Superior temporal gyrus (tissue), 1 donor: ENCODE results near the gene COL8A2.

Experiments
- DNase-seq: peaks from one replicate; pipeline ENCODE4 v3.0.0-alpha.2; 2016; ENCODE audit errors: extremely low spot score

Gene COL8A2

DNA sequence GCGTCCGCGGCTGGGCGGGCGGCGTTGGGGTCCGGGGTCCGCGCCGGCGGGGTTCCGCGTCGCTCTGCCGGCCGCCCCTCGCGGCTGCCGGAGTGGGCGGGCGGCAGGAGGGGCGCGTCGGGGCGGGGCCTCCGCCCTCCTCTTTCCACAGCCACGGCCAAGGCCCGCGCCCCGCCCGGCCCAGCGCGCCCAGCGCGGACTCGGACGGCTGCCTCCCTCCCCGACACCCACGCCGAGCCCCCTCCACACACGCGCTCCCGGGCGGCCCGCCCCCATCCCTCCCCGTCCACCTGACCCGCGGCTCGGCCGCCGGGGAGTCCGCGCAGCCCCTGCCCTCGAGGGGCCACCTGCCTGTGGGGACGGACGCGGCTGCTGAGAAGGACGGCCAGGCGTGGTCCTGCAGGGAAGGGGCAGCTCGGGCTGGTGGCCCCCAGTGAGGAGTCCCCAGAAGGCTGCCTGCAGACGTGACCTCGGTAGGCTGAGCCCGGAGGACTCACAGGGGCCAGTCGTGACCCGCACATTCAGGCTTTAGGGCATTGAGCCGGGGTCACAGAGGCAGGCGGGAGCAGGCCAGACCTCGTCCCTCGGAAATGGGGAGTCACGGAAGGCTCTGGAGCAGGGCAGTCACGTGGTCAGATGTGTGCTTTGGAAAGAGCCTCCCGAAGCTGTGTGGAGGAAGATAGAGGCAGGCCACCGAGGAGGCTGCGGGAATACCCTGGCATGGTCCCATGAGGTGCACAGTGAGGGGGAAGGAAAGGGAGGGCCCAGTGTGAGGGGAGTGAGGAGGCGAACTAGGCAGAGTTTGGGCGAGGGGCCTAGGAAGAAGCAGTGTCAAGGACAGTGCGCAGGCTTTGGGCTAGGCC lies at the start of gene COL8A2:
Gene COL8A2, minus strand, starts transcription at position 94 of the 863 bp plus-strand sequence. CDS start 24,980 bp downstream, outside the sequence.
- DNase-seq: no peak

DNA sequence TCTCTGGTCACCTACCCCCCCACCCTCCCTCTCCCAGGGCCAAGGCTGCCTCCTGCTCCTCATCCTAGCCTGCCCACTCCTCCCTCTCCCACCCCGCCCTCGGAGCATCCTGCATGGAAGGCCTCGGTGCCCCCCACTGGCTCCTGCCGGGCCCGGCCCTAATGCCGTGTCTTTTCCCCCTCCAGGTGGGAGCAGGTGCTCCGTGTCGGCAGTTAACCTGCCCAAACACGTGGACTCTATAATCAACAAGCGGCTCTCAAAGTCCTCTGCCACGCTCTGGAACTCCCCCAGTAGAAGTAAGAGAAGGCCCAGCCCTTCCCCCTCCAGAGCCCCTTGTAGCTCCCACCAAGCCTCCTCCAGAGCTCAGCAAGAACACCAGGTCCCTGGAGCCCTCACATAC lies 49.7 kb upstream of the COL8A2 start:
- no peak for DNase-seq

DNA sequence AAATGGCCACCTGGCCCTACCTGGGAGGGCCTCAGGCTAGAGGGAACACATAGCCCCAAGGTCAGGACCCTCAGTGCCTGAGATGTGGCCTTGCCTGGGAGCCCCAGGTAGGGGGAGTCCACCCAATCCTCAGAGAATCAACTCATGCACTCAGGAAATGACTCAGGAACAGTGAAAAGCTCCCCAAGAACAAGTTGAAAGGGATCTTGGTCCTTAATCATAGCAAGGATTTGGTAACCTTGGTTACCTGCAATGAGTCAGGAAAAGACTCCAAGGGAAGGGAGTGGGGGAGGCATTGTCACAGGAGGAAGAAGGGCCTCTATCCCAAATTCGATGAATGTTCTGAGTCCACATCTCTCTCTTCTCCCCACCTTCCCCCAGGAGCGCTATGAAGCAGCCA lies 48.0 kb upstream of the COL8A2 start:
- DNase-seq: peak; percentile 33

DNA sequence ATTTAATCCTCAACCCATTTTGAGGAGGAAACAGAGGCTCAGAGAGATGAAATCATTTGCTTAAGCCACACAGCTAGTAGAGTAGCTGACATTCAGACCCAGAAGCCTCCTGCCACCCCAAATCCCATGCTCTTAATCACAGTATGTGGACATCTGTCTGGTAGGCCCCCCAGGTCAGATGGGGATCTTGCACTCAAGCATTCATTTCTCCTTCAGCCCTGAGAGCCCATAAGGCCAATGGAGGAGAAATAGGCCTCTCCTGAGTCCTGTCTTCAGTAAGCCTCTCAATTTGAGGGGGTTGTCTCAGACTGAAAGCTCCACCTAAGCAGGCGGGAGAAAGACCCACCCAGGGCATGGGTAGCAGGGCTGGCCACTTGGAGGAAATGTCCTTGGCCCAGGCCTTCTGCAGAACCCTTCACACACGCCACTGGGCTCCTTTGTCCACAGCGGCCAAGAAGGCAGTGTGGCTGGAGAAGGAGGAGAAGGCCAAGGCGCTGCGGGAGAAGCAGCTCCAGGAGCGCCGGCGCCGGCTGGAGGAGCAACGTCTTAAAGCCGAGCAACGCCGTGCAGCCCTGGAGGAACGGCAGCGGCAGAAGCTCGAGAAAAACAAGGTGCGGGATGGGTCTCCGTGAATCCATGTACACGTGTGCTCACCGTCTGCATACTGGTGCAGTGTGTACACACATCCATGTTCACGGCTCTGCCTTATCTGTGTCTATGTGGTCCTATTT lies 47.2 kb upstream of the COL8A2 start:
- DNase-seq: no peak

DNA sequence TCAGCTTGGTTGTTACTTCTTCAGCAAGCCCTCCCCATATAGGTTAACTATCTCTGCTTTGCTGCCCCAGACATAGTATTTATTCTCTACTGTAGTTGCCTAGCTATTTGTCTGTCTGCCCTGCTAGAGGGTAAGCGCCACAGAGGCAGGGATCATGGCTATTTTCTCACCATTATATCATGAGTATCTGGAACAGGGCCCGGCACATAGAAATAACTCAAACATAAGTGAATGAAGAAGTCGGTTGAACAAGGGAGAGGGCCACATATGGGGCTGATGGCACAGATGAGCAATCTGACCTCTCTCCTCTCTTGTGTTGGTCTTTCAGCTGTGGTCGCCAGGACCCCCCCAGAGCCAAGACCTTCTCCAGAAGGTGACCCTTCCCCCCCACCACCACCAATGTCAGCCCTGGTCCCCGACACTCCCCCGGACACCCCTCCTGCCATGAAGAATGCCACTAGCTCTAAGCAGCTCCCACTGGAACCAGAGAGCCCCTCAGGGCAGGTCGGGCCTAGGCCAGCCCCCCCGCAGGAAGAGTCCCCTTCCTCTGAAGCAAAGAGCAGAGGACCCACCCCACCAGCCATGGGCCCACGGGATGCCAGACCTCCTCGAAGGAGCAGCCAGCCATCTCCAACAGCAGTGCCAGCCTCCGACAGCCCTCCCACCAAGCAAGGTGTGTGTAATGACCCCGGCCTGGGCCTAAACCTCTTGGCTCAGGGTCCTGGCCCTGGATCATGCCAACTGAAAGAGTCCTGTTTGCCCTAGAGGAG lies 45.8 kb upstream of the COL8A2 start:
- DNase-seq: no peak

DNA sequence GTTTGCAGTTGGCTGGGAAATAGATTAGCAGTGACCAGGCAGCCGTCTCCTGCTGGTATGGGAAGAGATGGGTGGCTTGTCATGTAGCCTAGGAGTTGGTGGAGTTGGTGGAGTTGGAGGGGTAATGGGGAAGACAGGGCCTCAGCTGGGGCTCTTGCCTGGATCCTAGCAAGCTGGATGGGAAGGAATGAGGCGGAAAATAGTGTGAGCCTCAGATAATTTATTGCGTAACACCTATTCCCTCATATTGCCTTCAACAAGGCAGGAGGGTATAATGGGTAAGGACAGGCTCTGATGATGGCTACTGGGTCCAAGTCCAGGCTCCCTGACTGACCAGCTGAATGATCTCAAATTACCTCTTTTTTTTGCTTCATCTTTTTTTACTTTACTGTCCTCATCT lies 43.5 kb upstream of the COL8A2 start:
- DNase-seq: no peak

DNA sequence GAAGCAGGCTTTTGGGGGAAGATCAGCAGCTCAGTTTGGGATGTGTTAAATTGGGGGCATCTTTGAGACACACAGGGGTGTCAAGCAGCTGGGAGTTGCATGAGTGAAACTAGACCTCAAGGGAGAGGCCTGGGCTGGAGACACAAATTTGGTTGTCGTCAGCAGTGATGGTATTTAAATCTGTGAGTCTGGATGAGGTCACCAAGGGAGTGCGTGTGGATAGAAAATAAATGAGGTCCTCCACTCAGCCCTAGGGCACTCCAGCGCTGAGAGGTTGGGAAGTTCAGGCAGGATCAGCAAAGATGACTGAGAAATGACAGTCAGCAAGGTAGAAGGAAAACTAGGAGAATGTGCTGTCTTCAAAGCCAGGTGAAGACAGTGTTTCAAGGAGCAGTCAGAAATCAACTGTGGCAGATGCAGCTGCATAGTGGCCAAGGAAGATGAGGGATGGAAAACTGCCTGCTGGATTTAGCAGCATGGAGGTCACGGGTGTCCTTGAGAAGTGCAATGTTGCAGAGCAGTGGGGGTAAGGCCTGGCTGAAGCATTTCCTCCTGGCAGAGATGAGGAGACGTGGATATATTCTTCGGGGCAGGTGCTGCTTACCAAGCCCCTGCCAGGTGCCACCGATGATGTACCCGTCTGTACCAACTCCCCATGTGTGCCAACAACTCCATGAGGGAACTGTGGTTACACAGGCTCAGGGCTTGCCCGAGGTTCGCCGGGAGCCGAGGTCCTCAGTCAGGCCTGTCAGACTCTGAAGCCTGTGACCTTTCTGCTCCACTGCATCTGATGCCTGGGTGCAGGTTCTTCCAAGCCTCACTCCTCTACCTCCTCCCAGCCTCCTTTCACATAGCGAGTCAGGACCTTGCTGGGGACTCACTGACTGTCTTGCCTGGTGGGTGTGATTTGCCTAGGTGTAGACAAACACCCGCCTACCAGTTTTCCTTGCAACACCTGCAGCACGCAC lies 42.2 kb upstream of the COL8A2 start:
- DNase-seq: no peak

DNA sequence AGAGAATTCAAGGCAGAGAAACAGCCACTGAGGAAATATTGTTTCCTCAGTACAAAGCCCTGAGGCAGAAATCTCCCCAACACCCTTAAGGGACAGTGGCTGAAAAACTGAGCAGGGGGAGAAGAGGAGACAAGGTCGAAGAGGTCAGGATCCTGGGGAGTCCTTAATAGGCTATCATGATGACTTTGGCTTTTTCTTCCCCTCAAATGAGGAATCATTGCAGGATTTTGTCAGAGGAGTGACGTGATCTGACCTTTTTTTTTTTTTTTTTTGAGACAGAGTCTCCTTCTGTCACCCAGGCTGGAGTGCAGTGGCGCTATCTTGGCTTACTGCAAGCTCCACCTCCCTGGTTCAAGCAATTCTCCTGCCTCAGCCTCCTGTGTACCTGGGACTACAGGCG lies 41.1 kb upstream of the COL8A2 start:
- DNase-seq: no peak

DNA sequence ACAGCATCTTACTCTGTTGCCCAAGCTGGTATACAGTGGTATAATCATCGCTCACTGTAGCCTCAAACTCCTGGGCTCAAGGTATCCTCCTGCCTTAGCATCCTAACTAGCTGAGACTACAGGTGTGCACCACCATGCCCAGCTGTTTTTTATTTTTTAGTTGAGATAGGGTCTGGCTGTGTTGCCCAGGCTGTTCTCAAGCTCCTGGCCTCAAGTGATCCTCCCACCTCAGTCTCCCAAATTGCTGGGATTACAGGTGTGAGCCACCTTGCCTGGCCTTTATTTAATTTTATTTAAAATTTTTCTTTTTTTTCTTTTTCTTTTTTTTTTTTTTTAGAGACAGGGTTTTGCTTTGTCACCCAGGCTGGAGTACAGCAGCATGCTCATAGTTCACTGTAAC lies 40.1 kb upstream of the COL8A2 start:
- no peak for DNase-seq

DNA sequence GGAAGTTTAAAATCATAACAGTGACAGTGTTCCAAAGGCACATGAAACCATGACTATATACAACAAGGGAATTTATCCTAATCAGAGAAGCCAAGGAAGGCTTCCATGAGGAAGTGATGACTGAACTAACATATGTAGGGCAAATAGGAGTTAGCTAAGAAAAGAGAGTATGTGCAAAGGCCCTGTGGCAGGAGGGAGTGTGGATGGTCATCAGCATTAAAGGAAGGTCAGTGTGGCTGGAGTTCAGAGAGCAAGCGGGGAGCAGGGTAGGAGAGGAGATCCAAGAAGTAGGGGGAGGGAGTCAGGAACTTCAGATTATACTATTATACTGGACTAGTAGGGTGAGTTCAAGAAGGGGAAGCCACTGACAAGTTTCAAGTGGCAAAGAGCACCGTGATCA lies 39.3 kb upstream of the COL8A2 start:
- DNase-seq: no peak

DNA sequence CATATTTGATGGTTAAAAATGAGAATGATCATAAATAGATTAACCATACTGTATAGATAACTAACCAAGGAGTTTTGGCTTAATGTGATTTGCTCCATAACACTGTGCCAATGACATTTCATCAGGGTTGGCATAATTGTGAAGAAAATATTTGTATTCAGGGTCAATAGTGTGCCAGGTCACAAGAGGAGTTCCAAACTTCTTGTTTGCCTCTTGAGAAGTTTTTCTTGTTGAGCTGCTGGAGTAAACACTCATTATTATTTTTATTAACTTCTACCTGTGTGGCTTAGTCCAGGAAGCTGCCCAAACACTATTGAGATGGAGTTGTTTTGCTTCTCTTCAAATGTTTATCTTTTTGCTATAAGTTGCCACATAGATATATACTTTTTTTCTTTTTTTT lies 38.4 kb upstream of the COL8A2 start:
- no peak for DNase-seq

DNA sequence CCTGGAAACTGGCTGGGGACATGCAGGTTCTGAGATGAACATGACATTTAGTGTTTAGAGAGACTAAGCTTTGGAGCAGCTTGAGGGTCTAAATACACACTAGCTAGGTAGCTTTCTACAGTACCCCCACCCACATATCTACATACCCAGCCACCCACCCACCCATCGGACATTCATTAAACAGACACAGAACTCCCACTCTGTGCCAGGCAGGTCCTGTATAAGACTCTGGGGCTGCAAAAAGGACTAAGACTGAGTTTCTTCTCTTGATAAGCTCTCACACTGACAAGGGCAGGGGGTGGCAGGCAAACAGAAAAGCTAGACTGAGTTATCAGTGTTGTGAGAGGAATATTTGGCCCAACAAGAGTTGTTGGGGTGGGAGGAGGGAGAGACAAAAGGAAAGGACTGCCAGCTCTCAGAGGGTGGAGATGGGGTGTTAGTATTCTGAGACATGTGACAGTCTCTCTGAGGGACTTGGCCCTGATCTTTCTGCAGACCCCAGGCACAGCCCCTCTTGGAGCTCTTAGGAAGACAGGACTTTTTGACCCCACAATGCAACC lies 37.7 kb upstream of the COL8A2 start:
- no peak for DNase-seq

DNA sequence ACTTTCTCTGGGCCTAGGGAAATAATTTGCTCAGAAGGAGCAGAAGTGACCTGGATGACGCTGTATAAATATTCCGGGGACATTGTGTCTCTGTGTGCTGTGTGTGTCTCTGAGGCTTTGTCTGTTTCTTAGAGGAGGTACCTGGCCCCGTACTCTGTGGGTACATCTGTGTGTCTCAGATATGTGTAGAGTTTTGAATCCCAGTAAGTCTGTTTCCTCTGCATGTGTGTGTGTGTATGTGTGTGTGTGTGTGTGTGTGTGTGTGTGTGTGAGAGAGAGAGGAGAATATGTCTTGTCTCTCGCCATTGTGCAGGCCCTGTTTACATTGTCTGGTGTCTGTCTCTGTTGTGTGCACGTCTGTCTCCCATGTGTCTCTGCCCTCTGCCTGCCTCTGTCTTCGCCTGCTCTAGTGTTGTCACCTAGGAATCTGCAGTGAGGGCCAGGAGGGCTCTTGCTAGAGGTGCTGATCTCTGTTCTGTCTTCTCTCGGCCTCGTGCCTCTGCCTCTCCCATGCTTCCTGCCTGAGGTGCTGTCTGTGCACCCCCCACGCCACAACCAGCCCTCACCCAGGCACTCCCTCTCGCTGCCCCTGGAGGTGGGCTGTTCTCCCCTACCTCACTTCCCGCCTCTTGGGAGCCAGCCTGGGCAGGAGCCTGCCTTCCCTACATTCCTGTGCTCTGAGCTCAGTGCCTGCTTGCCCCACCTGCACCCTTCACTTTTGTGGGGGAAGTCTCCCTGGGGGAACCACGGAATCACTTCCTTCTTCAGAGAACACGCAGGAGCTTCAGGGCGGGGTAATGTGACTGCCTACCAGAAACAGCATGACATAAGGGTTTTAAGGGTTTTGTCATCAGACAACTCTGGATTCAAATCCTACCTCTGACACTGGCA lies 36.9 kb upstream of the COL8A2 start:
- no peak for DNase-seq

DNA sequence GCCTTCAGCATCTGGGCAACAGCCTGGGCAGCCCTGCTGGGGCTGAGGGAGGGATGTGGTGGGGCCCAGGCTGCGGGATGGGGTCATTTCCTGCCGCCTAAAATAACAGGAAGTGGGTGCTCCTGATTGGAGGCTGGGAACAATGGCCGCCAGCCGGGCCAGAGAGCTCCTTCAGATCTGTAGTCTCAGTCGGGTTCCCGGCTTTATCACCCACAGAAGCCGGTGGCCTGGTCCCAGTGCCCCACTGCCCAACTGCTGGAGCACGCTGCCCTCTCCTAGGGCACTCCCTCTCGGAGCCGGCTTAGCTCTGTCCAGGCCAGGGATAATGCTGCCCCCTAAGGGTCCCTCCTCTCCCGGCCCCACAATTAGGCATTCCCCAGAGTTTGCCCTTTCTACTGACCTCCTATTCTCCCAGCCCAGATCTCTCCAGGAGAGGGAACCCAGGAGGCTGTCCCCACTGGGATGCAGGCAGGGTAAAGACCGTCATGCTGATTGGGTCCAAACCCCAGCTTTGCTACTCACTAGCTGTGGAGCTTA lies 36.0 kb upstream of the COL8A2 start:
- peak; percentile 59 for DNase-seq

DNA sequence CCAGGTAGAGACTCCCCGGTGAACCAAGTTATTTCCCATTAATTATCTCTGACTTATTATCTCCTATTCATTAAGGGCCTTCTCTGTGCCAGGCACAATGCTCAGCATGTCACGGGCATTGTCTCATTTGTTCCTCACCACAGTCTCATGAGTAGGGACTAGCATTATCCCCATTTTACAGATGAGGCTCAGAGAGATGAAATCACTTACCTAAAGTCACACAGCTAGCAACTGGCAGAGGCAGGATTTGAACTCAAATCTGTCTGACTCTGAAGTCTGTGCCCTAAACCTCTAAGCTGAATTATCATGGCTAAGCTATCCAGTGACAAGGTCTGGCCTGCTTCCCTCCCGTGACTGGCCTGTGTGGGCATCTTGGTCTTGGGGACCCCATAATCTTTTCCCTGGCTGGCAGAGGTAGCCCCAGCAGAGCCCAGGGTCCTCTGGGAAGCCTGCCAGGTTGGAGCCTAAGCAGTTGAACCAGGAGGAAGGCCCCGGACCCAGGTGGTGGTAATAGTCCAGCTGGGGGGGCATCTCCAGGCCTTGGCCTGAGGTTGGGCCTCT lies 35.4 kb upstream of the COL8A2 start:
- DNase-seq: no peak

DNA sequence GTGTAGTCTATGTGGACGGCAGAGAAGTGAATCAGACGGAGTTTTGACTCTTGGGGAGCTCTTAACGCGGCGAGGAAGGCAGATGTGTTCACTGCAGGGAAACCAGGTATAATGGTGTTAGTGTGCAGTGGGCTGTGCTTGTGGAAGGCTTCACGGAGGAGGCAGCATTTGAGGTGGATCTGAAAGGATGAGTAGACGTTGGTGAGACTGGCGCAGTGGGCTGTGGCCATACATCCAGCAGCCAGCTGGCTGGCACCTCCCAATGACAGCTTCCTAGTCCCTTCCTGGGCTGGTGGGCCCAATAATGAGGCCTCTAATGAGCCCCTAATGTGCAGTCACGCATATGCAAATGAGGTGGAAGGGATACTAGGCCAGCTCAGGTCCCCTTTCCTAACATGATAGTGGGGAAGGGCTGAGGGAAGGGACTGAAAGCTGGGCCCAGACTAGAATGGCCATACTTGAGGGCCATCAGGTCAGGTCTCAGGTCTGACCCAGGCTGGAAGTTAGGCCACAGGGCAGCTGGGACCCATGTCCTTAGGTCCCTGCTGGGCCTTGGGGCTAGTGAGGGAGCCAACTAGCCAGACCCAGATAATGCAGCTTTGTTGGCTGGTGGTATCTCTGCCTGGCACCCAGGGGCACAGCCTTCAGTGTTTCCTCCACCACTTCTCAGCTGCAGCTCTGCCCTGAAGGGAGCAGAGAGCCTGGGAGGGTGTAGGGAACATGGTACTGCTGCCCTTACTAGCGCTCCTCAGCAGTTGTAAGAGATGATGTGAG lies 34.8 kb upstream of the COL8A2 start:
- peak; percentile 84 for DNase-seq

DNA sequence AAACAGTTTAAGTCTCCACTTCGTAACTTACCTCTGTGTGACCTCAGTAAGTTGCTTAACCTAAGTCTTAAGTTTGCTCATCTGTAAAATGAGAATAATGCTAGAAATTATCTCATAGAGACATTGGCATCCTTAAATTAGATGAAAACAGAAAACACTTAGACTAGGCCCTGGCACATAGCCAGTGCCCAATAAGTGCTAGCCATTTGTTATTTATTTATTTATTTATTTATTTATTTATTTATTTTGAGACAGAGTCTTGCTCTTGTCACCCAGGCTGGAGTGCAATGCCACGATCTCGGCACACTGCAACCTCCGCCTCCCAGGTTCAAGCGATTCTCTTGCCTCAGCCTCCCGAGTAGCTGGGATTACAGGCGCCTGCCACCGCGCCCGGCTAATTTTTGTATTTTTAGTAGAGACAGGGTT lies 33.8 kb upstream of the COL8A2 start:
- DNase-seq: peak; percentile 57
